ENCODE measurements around the gene PPA2.

The PPA2 gene

DNA sequence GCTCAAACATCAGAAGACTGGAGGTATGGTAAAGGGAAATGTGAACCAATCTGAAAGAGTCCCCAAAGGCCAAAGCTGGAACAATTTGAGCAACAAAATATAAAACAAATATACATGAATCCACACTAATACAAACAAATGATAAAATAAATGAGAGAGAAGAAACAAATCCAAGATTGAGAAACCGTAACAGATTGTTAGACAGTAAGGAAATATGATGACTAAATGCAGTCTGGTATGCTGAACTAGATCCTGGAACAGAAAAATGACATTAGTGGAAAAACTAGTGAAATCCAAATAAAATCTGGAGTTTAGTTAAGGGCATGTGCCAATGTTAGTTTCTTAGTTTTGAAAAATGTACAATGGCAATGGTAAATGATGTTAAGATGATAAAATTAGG is 15.9 kb downstream of the PPA2 start:
- Histone ChIP-seq H3K27ac (ENCODE audit: low read length) (no peak overlapping the region), H3K4me1 (ENCODE audit: control insufficient read depth, low read depth, low read length) (peaks cover 8% of the 10 kb centered on the region), H3K9me3 (ENCODE audit: control insufficient read depth, low read depth, low read length) (no peaks in the 10 kb centered on the region), H3K27me3 (ENCODE audit: control insufficient read depth, insufficient read depth, low read length) (no peaks in the 10 kb centered on the region), H3K4me3 (ENCODE audit: low read length) (no peak overlapping the region), H3K36me3 (ENCODE audit: control insufficient read depth, low read depth, low read length) (no peaks in the 10 kb centered on the region), H3K9ac (ENCODE audit: low read length) (no peak overlapping the region)

DNA sequence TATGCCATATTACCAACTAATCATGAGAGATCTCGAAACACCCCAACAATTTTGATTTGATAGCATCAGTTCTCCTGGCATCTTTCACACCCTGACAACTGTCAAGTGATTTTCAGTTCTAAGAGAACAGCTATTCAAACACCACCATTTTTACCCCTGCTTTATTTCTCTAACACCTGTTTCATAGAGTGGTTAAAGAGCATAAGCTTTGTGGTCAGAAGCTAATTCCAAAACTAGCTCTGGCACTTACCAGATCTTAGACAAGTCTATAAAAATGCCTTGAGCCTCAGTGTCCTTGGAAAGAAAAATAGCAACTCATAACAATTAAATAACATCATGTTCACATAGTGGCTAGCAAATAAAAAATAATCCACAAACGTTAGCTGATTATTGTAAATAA is 17.9 kb downstream of the PPA2 start:
- no peak overlapping the region for H3K4me3 ChIP-seq (ENCODE audit: low read length)
- no peak overlapping the region for H3K9ac ChIP-seq (ENCODE audit: low read length)
- no peaks in the 10 kb centered on the region for H3K27me3 ChIP-seq (ENCODE audit: control insufficient read depth, insufficient read depth, low read length)
- H3K4me1 ChIP-seq (ENCODE audit: control insufficient read depth, low read depth, low read length), result peaks cover 8% of the 10 kb centered on the region
- no peaks in the 10 kb centered on the region for H3K9me3 ChIP-seq (ENCODE audit: control insufficient read depth, low read depth, low read length)
- H3K36me3 ChIP-seq (ENCODE audit: control insufficient read depth, low read depth, low read length), result no peaks in the 10 kb centered on the region
- H3K27ac ChIP-seq (ENCODE audit: low read length), result no peak overlapping the region

DNA sequence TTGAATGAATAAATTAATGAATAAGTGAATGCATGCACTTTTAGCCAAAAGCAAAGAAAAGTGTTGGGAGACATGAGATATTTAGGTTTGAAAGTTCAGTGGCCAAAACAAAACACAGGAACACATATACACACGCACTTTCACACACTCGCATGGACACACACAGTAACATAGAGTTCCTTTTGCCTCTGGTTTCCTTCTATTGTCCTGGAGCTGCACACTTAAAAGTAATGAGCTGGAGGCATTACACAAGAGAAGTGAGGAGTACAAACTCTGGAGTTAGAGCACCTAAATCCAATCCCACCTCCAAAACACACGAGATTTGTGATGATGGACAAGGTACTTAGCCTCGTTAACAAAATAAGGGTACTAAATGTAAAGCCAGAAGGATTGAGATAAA is 18.7 kb downstream of the PPA2 start:
- Histone ChIP-seq H3K9me3 (ENCODE audit: control insufficient read depth, low read depth, low read length) (no peaks in the 10 kb centered on the region), H3K4me3 (ENCODE audit: low read length) (no peak overlapping the region), H3K9ac (ENCODE audit: low read length) (no peak overlapping the region), H3K27ac (ENCODE audit: low read length) (no peak overlapping the region), H3K4me1 (ENCODE audit: control insufficient read depth, low read depth, low read length) (peaks cover 8% of the 10 kb centered on the region), H3K27me3 (ENCODE audit: control insufficient read depth, insufficient read depth, low read length) (no peaks in the 10 kb centered on the region), H3K36me3 (ENCODE audit: control insufficient read depth, low read depth, low read length) (no peaks in the 10 kb centered on the region)

DNA sequence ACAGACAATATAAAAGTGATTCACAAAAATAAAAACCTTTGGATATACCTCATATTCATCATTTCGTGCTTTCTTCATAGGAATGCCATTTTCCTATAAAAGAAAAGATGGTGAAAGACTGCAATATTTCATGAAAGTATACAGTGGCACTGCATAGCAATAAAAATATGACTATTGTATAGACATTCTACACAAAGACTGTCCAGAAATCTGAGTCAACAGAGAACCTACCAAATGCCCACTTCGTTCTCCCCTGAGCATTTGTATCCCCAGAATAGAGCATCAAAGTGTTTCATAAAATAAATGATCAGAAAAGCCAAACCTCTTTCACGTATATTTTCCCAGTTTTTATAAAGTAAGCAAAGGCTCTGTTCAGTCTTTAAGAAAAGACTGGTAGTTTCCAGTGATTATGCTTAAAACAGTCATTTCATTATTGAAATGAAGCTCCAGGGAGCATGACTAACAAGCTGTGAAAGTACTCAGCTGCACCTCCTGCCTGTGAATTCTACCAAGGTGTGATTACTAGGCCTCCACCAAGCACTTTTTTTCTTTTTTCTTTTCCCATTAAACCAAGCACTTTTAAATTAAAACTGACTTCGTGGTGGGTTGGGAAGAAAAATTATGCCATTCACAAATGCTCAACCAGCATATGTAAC is 20.2 kb downstream of the PPA2 start:
- Histone ChIP-seq H3K27ac (ENCODE audit: low read length) (no peak overlapping the region), H3K4me1 (ENCODE audit: control insufficient read depth, low read depth, low read length) (peaks cover 8% of the 10 kb centered on the region), H3K9ac (ENCODE audit: low read length) (no peak overlapping the region), H3K36me3 (ENCODE audit: control insufficient read depth, low read depth, low read length) (no peaks in the 10 kb centered on the region), H3K4me3 (ENCODE audit: low read length) (no peak overlapping the region), H3K9me3 (ENCODE audit: control insufficient read depth, low read depth, low read length) (no peaks in the 10 kb centered on the region), H3K27me3 (ENCODE audit: control insufficient read depth, insufficient read depth, low read length) (no peaks in the 10 kb centered on the region)

DNA sequence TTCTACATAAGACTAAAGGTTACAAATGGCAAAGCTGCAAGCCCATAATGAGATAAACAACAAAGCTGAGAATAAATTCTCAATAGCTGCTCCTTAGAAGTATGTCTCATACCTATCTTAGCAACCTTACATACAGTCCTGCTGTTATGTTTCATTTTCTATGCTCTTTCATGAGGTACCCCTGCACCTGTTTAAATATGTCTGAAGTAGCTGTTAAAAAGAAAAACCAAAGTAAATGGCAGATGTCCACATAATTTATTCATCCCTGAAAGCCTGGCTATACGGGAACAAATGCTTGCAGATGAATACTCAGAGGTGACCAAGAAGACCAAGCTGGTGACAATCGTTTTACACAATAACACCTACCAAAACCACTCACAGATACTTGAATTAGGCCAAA is 22.5 kb downstream of the PPA2 start:
- H3K4me3 ChIP-seq (ENCODE audit: low read length), result no peak overlapping the region

DNA sequence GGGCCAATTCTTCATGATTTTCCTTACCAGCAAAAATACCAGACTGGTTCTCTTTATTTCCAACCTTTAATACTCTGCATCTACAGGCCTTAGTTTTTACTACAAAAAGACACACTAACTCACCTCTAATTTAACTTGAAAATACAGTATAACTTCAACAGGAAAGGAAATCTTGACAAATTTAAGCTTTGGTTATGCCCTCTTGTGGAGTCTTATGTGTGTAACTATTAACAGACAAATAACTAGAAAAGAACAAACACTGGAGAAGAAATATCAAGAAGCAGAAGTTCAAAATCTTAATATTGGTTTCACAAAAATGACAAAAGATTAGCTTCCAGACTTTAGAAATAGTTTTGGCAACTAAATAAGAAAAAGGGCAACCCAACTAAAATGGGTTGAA is 33.0 kb downstream of the PPA2 start:
- no peaks in the 10 kb centered on the region for H3K4me1 ChIP-seq (ENCODE audit: control insufficient read depth, low read depth, low read length)
- H3K9me3 ChIP-seq (ENCODE audit: control insufficient read depth, low read depth, low read length), result no peaks in the 10 kb centered on the region
- no peaks in the 10 kb centered on the region for H3K27me3 ChIP-seq (ENCODE audit: control insufficient read depth, insufficient read depth, low read length)
- no peak overlapping the region for H3K4me3 ChIP-seq (ENCODE audit: low read length)
- H3K27ac ChIP-seq (ENCODE audit: low read length), result no peak overlapping the region
- H3K9ac ChIP-seq (ENCODE audit: low read length), result no peak overlapping the region
- peaks cover 4% of the 10 kb centered on the region for H3K36me3 ChIP-seq (ENCODE audit: control insufficient read depth, low read depth, low read length)

More for the DNA sequence above, 22.5 kb downstream of the PPA2 start:
- no peaks in the 10 kb centered on the region for H3K27me3 ChIP-seq (ENCODE audit: control insufficient read depth, insufficient read depth, low read length)
- H3K9ac ChIP-seq (ENCODE audit: low read length), result no peak overlapping the region
- H3K36me3 ChIP-seq (ENCODE audit: control insufficient read depth, low read depth, low read length), result no peaks in the 10 kb centered on the region
- H3K27ac ChIP-seq (ENCODE audit: low read length), result no peak overlapping the region
- peaks cover 8% of the 10 kb centered on the region for H3K4me1 ChIP-seq (ENCODE audit: control insufficient read depth, low read depth, low read length)
- no peaks in the 10 kb centered on the region for H3K9me3 ChIP-seq (ENCODE audit: control insufficient read depth, low read depth, low read length)

DNA sequence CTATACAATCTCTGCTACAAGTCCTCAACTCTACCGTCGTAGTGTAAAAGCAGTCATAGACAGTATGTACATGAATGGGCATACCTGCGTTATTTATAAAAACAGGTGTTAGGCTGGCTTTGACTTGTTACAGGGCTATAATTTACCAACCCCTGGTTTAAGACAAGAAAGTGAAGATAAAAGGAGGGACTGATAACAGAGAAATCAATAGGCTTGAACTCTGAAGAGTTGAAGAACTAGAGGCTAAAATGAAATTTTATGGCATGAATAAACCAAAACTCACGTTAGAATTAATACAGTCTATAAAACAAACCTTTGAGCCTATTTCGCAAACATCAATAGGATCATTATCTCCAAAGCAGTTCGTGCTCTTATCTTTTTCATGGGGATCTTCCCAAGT is 36.2 kb downstream of the PPA2 start:
- Histone ChIP-seq H3K9ac (ENCODE audit: low read length) (no peak overlapping the region), H3K4me1 (ENCODE audit: control insufficient read depth, low read depth, low read length) (no peaks in the 10 kb centered on the region), H3K4me3 (ENCODE audit: low read length) (no peak overlapping the region), H3K27ac (ENCODE audit: low read length) (no peak overlapping the region), H3K27me3 (ENCODE audit: control insufficient read depth, insufficient read depth, low read length) (no peaks in the 10 kb centered on the region), H3K9me3 (ENCODE audit: control insufficient read depth, low read depth, low read length) (no peaks in the 10 kb centered on the region), H3K36me3 (ENCODE audit: control insufficient read depth, low read depth, low read length) (peaks cover 4% of the 10 kb centered on the region)

DNA sequence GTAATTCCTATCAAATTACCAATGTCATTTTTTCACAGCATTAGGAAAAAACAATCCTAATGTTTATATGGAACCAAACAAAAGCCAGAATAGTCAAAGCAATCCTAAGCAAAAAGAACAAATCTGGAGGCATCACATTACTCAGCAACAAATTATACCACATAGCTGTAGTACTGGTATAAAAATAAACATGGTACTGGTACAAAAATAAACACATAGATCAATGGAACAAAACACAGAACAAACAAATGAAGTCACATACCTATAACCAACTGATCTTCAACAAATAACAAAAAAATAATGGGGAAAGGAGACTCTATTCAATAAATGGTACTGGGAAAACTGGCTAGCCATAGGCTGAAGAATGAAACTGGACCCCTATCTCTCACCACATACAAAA is 37.4 kb downstream of the PPA2 start:
- no peaks in the 10 kb centered on the region for H3K9me3 ChIP-seq (ENCODE audit: control insufficient read depth, low read depth, low read length)
- no peak overlapping the region for H3K9ac ChIP-seq (ENCODE audit: low read length)
- H3K4me1 ChIP-seq (ENCODE audit: control insufficient read depth, low read depth, low read length), result no peaks in the 10 kb centered on the region
- H3K27me3 ChIP-seq (ENCODE audit: control insufficient read depth, insufficient read depth, low read length), result no peaks in the 10 kb centered on the region
- H3K4me3 ChIP-seq (ENCODE audit: low read length), result no peak overlapping the region
- H3K27ac ChIP-seq (ENCODE audit: low read length), result no peak overlapping the region
- H3K36me3 ChIP-seq (ENCODE audit: control insufficient read depth, low read depth, low read length), result peaks cover 4% of the 10 kb centered on the region

DNA sequence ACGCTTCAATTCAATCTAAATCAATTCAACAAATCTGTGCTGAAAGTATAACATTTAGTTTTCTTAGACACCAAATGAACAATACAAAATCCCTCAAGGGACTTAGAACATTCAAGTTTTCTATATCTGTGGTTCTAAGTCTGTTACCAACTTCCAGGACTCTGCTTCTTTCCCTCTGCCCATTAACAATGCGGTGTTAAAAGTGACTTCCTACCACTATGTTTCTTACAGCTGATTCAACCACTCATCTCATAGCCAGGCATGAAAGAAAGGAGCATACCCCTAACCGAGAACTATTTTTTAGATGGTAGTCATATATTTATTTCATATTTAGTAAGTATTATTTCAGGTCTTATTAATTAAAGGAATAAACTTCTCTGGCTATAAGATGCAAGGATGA is 38.9 kb downstream of the PPA2 start:
- Histone ChIP-seq H3K4me3 (ENCODE audit: low read length) (no peak overlapping the region), H3K9me3 (ENCODE audit: control insufficient read depth, low read depth, low read length) (no peaks in the 10 kb centered on the region), H3K27ac (ENCODE audit: low read length) (no peak overlapping the region), H3K27me3 (ENCODE audit: control insufficient read depth, insufficient read depth, low read length) (no peaks in the 10 kb centered on the region), H3K9ac (ENCODE audit: low read length) (no peak overlapping the region), H3K4me1 (ENCODE audit: control insufficient read depth, low read depth, low read length) (no peaks in the 10 kb centered on the region), H3K36me3 (ENCODE audit: control insufficient read depth, low read depth, low read length) (peaks cover 4% of the 10 kb centered on the region)

DNA sequence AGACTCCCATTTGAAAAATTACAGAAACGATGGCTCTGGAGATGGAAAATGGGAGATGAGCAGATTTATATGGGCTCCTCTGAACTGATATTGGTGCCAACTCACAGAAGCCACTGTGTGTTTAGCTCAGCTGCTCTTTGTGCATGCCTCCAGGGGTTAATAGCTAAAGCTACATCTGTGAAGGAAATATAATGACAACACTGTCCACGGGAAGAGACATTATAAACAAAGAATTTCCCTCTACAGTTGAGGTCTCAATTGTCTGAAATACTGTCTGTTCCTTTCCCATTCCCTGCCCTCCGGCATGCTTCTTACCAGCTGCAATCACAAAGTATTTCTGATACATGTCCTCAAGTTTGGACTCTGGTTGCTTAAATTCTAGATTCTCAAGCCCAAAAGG is 40.4 kb downstream of the PPA2 start:
- H3K27me3 ChIP-seq (ENCODE audit: control insufficient read depth, insufficient read depth, low read length), result no peaks in the 10 kb centered on the region
- no peak overlapping the region for H3K27ac ChIP-seq (ENCODE audit: low read length)
- peaks cover 4% of the 10 kb centered on the region for H3K36me3 ChIP-seq (ENCODE audit: control insufficient read depth, low read depth, low read length)
- H3K9me3 ChIP-seq (ENCODE audit: control insufficient read depth, low read depth, low read length), result no peaks in the 10 kb centered on the region
- no peak overlapping the region for H3K4me3 ChIP-seq (ENCODE audit: low read length)
- H3K9ac ChIP-seq (ENCODE audit: low read length), result no peak overlapping the region
- H3K4me1 ChIP-seq (ENCODE audit: control insufficient read depth, low read depth, low read length), result no peaks in the 10 kb centered on the region

DNA sequence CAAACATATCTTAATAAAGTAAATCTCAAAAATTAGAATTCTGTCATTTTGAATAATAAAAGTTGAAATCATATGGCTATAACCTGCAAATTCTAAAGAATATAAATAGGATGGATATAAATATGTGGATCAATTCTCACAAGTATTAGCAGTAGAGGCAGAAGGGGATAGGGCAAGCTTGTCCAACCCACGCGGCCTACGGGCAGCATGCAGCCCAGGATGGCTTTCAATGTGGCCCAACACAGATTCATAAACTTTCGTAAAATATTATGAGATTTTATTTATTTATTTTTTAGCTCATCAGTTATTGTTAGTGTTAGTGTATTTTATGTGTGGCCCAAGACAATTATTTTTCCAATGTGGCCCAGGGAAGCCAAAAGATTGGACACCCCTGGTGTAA is 41.4 kb downstream of the PPA2 start:
- Histone ChIP-seq H3K9ac (ENCODE audit: low read length) (no peak overlapping the region), H3K4me3 (ENCODE audit: low read length) (no peak overlapping the region), H3K9me3 (ENCODE audit: control insufficient read depth, low read depth, low read length) (no peaks in the 10 kb centered on the region), H3K27ac (ENCODE audit: low read length) (no peak overlapping the region), H3K27me3 (ENCODE audit: control insufficient read depth, insufficient read depth, low read length) (no peaks in the 10 kb centered on the region), H3K4me1 (ENCODE audit: control insufficient read depth, low read depth, low read length) (no peaks in the 10 kb centered on the region), H3K36me3 (ENCODE audit: control insufficient read depth, low read depth, low read length) (peaks cover under 1% of the 10 kb centered on the region)

DNA sequence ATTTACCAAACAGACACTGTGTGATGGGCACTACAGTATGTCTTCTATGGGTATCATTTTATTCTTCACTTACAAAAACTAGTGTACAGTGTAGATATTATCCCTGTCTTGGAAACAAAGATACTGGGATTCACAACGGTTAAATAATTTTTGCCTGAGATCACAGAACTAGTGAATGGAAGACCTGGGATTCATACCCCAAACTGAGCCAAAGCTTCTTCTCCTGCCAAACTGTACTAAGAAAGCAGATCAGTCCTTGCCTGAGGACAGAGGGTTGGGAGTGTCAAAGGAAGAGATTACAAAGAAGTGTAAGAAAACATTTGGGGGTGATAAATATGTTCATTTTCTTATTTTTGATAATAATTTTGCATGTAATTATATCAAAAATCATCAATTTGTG is 43.1 kb downstream of the PPA2 start:
- Histone ChIP-seq H3K4me1 (ENCODE audit: control insufficient read depth, low read depth, low read length) (no peaks in the 10 kb centered on the region), H3K27ac (ENCODE audit: low read length) (no peak overlapping the region), H3K27me3 (ENCODE audit: control insufficient read depth, insufficient read depth, low read length) (no peaks in the 10 kb centered on the region), H3K9ac (ENCODE audit: low read length) (no peak overlapping the region), H3K9me3 (ENCODE audit: control insufficient read depth, low read depth, low read length) (no peaks in the 10 kb centered on the region), H3K36me3 (ENCODE audit: control insufficient read depth, low read depth, low read length) (no peaks in the 10 kb centered on the region), H3K4me3 (ENCODE audit: low read length) (no peak overlapping the region)

All from iPS-18a (cell line).